Tibial nerve (tissue), 4 donors: ENCODE results near the gene PEX13.

Source experiments
- EP300 ChIP-seq, 2 donors: sonication (generic); formaldehyde crosslinking; IDR thresholded peaks; one replicate each; pipeline ENCODE4 v1.6.1; 2017; ENCODE audit warnings: antibody characterized with exemption in 2 of 2, mild to moderate bottlenecking in 1 of 2
- POLR2A ChIP-seq, 2 donors: fragments of 450-650 bp; IDR thresholded peaks; one replicate each; pipeline ENCODE4 v1.6.1; 2017; ENCODE audit warnings: antibody characterized with exemption in 2 of 2, mild to moderate bottlenecking in 2 of 2, moderate library complexity in 2 of 2
- TF ChIP-seq, protein P1 (sequence below), 5 experiments: fragments of 200-600 bp in 3 of 5; fragments of 450-650 bp in 2 of 5; sonication (generic) in 3 of 5; IDR thresholded peaks; one replicate each; pipeline ENCODE4 v1.5.1; 2016 to 2019; ENCODE audit warnings: antibody characterized with exemption in 5 of 5, mild to moderate bottlenecking in 3 of 5, moderate library complexity in 2 of 5

DNA sequence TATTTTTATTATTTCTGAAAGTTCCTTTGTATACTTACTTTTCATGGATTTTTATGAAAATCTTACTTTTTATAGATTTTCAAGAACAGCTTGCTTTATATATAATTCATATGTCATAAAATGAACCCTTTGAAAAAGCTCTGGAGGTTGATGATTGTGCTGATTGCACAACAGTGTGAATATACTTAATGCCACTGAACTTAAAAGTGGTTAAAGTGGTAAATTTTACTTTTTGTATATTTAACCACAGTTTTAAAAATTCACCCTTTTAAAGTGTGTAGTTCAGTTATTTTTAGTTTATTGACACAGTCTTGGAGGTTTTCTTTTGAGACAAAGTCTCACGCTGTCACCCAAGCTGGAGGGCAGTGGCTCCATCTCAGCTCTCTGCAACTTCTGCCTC lies 56.6 kb downstream of the PEX13 start:
- TF ChIP-seq, protein P1, sequence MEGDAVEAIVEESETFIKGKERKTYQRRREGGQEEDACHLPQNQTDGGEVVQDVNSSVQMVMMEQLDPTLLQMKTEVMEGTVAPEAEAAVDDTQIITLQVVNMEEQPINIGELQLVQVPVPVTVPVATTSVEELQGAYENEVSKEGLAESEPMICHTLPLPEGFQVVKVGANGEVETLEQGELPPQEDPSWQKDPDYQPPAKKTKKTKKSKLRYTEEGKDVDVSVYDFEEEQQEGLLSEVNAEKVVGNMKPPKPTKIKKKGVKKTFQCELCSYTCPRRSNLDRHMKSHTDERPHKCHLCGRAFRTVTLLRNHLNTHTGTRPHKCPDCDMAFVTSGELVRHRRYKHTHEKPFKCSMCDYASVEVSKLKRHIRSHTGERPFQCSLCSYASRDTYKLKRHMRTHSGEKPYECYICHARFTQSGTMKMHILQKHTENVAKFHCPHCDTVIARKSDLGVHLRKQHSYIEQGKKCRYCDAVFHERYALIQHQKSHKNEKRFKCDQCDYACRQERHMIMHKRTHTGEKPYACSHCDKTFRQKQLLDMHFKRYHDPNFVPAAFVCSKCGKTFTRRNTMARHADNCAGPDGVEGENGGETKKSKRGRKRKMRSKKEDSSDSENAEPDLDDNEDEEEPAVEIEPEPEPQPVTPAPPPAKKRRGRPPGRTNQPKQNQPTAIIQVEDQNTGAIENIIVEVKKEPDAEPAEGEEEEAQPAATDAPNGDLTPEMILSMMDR (IDR thresholded peaks at IDR 0.05) = no peak
- TF ChIP-seq POLR2A (IDR thresholded peaks at IDR 0.05) (no peak), EP300 (IDR thresholded peaks at IDR 0.05) (no peak)
